LNCAP (cell line): Measurements from ENCODE around the gene APPL1.

Source experiments
- CTCF ChIP-seq: fragments of 450-650 bp; IDR thresholded peaks from 2 replicates; pipeline ENCODE4 v1.5.1; 2017; ENCODE audit warnings: mild to moderate bottlenecking

Gene APPL1

GRCh38 chr3:57234613-57235575 lies 7.4 kb downstream of the APPL1 start:
- no peak for TF ChIP-seq CTCF

GRCh38 chr3:57244946-57245345 lies 17.4 kb downstream of the APPL1 start:
- TF ChIP-seq CTCF, result no peak

- no peak for TF ChIP-seq CTCF
Observed at GRCh38 chr3:57252404-57252803, 24.9 kb downstream of the APPL1 start.

DNA sequence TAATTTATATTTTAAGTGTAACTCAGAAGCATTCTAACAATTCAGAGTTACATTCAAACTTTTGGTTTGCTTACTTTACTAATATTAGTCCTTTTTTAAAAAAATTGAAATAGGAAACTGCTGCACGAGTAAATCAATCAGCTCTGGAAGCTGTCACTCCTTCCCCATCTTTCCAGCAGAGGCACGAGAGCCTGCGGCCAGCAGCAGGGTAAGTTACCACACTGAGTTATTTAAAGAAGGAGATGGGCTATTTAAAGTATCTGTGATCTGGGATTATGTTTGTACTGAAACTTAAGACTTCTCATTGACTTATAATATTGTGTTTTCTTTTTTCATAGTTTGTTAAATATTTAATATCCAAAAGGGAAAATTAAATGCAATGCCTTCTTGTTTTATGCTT lies 29.3 kb downstream of the APPL1 start:
- no peak for TF ChIP-seq CTCF

- no peak for TF ChIP-seq CTCF
Observed at GRCh38 chr3:57257678-57258077, 30.1 kb downstream of the APPL1 start.

GRCh38 chr3:57261119-57261518 lies 33.6 kb downstream of the APPL1 start:
- no peak for TF ChIP-seq CTCF

DNA sequence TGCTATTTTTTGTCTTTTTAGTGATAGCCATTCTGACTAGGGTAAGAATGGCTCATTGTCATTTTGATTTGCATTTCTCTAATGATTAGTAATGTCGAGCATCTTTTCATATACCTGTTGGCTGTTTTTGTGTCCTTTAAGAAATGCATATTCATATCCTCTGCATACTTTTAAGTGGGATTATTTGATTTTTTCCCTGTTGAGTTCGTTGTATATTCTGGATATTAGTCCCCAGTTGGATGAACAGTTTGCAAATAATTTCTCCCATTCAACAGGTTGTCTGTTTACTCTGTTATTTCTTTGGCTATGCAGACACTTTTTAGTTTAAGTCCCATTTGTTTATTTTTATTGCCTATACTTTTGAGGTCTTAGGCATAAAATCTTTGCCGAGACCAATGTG lies 34.4 kb downstream of the APPL1 start:
- no peak for TF ChIP-seq CTCF
